Measurements from ENCODE around the gene GPATCH8.
"Not testable (repeated sequence)": the region's sequence is repeated elsewhere in the genome, so short reads cannot be mapped to it uniquely, and the experiment has no call there.

The GPATCH8 gene

GRCh38 chr17:44400226-44400847 is 102.9 kb downstream of the GPATCH8 start:
- no peak for DNase-seq (ENCODE audit: low read depth, low spot score)
- Histone ChIP-seq H3K27me3 (ENCODE audit: insufficient read depth, insufficient read length) (no peaks in the 10 kb centered on the region), H3K9me3 (ENCODE audit: insufficient read depth, low read length) (no peaks in the 10 kb centered on the region), H3K36me3 (ENCODE audit: insufficient read depth, insufficient read length, low read length) (peaks cover 85% of the 10 kb centered on the region), H3K9ac (ENCODE audit: insufficient read length, low read depth) (no peak overlapping the region), H3K4me1 (ENCODE audit: insufficient read depth, insufficient read length) (no peaks in the 10 kb centered on the region), H3K4me3 (ENCODE audit: insufficient read length, low read depth) (no peak overlapping the region)
- TF ChIP-seq SUZ12 (IDR thresholded peaks at IDR 0.05; ENCODE audit: extremely low read depth, insufficient read depth, insufficient read length) (no peak), ZNF274 (IDR thresholded peaks at IDR 0.05; ENCODE audit: low read depth, low read length) (no peak), YY1 (IDR thresholded peaks at IDR 0.05; ENCODE audit: insufficient read depth, insufficient read length) (no peak)

GRCh38 chr17:44398692-44399691 is 104.2 kb downstream of the GPATCH8 start:
- peaks cover 80% of the 10 kb centered on the region for H3K36me3 ChIP-seq (ENCODE audit: insufficient read depth, insufficient read length, low read length)

GRCh38 chr17:44397479-44398440 is 105.4 kb downstream of the GPATCH8 start:
- H3K27me3 ChIP-seq (ENCODE audit: insufficient read depth, insufficient read length), result no peaks in the 10 kb centered on the region
- H3K36me3 ChIP-seq (ENCODE audit: insufficient read depth, insufficient read length, low read length), result peaks cover 70% of the 10 kb centered on the region
- TF ChIP-seq SUZ12 (IDR thresholded peaks at IDR 0.05; ENCODE audit: extremely low read depth, insufficient read depth, insufficient read length) (no peak), YY1 (IDR thresholded peaks at IDR 0.05; ENCODE audit: insufficient read depth, insufficient read length) (no peak), ZNF274 (IDR thresholded peaks at IDR 0.05; ENCODE audit: low read depth, low read length) (no peak)
- no peak overlapping the region for H3K9ac ChIP-seq (ENCODE audit: insufficient read length, low read depth)
- no peak overlapping the region for H3K4me3 ChIP-seq (ENCODE audit: insufficient read length, low read depth)
- DNase-seq (ENCODE audit: low read depth, low spot score), result no peak
- no peaks in the 10 kb centered on the region for H3K9me3 ChIP-seq (ENCODE audit: insufficient read depth, low read length)
- H3K4me1 ChIP-seq (ENCODE audit: insufficient read depth, insufficient read length), result no peaks in the 10 kb centered on the region

More at GRCh38 chr17:44398692-44399691, 104.2 kb downstream of the GPATCH8 start:
- no peak for DNase-seq (ENCODE audit: low read depth, low spot score)
- no peak overlapping the region for H3K9ac ChIP-seq (ENCODE audit: insufficient read length, low read depth)
- H3K9me3 ChIP-seq (ENCODE audit: insufficient read depth, low read length), result no peaks in the 10 kb centered on the region
- no peaks in the 10 kb centered on the region for H3K4me1 ChIP-seq (ENCODE audit: insufficient read depth, insufficient read length)
- no peak overlapping the region for H3K4me3 ChIP-seq (ENCODE audit: insufficient read length, low read depth)
- no peak for TF ChIP-seq YY1 (IDR thresholded peaks at IDR 0.05; ENCODE audit: insufficient read depth, insufficient read length)
- no peak for TF ChIP-seq ZNF274 (IDR thresholded peaks at IDR 0.05; ENCODE audit: low read depth, low read length)
- TF ChIP-seq SUZ12 (IDR thresholded peaks at IDR 0.05; ENCODE audit: extremely low read depth, insufficient read depth, insufficient read length), result no peak
- no peaks in the 10 kb centered on the region for H3K27me3 ChIP-seq (ENCODE audit: insufficient read depth, insufficient read length)

GRCh38 chr17:44396946-44397345 is 106.3 kb downstream of the GPATCH8 start:
- H3K4me1 ChIP-seq (ENCODE audit: insufficient read depth, insufficient read length), result no peaks in the 10 kb centered on the region
- H3K9me3 ChIP-seq (ENCODE audit: insufficient read depth, low read length), result no peaks in the 10 kb centered on the region
- no peak for DNase-seq (ENCODE audit: low read depth, low spot score)
- H3K27me3 ChIP-seq (ENCODE audit: insufficient read depth, insufficient read length), result no peaks in the 10 kb centered on the region
- no peak overlapping the region for H3K4me3 ChIP-seq (ENCODE audit: insufficient read length, low read depth)
- TF ChIP-seq ZNF274 (IDR thresholded peaks at IDR 0.05; ENCODE audit: low read depth, low read length), result no peak
- TF ChIP-seq YY1 (IDR thresholded peaks at IDR 0.05; ENCODE audit: insufficient read depth, insufficient read length), result no peak
- no peak for TF ChIP-seq SUZ12 (IDR thresholded peaks at IDR 0.05; ENCODE audit: extremely low read depth, insufficient read depth, insufficient read length)
- H3K36me3 ChIP-seq (ENCODE audit: insufficient read depth, insufficient read length, low read length), result peaks cover 64% of the 10 kb centered on the region
- no peak overlapping the region for H3K9ac ChIP-seq (ENCODE audit: insufficient read length, low read depth)

GRCh38 chr17:44394833-44395232 is 108.4 kb downstream of the GPATCH8 start:
- Histone ChIP-seq H3K4me3 (ENCODE audit: insufficient read length, low read depth) (no peak overlapping the region), H3K9me3 (ENCODE audit: insufficient read depth, low read length) (no peaks in the 10 kb centered on the region), H3K27me3 (ENCODE audit: insufficient read depth, insufficient read length) (no peaks in the 10 kb centered on the region), H3K36me3 (ENCODE audit: insufficient read depth, insufficient read length, low read length) (peaks cover 45% of the 10 kb centered on the region), H3K4me1 (ENCODE audit: insufficient read depth, insufficient read length) (no peaks in the 10 kb centered on the region), H3K9ac (ENCODE audit: insufficient read length, low read depth) (no peak overlapping the region)
- TF ChIP-seq YY1 (IDR thresholded peaks at IDR 0.05; ENCODE audit: insufficient read depth, insufficient read length), result no peak
- no peak for TF ChIP-seq SUZ12 (IDR thresholded peaks at IDR 0.05; ENCODE audit: extremely low read depth, insufficient read depth, insufficient read length)
- TF ChIP-seq ZNF274 (IDR thresholded peaks at IDR 0.05; ENCODE audit: low read depth, low read length), result no peak
- DNase-seq (ENCODE audit: low read depth, low spot score), result no peak

GRCh38 chr17:44394112-44394511 is 109.1 kb downstream of the GPATCH8 start:
- H3K9ac ChIP-seq (ENCODE audit: insufficient read length, low read depth); H3K4me3 ChIP-seq (ENCODE audit: insufficient read length, low read depth); H3K27me3 ChIP-seq (ENCODE audit: insufficient read depth, insufficient read length); DNase-seq (ENCODE audit: low read depth, low spot score); H3K4me1 ChIP-seq (ENCODE audit: insufficient read depth, insufficient read length); H3K9me3 ChIP-seq (ENCODE audit: insufficient read depth, low read length): not testable (repeated sequence)
- peaks cover 38% of the 10 kb centered on the region for H3K36me3 ChIP-seq (ENCODE audit: insufficient read depth, insufficient read length, low read length)

All from NT2/D1 (cell line).